Activated T-cell treated with anti-CD3 and anti-CD28 coated beads, Interleukin-2, amount 50 U/mL, for 4 hours (primary cell): Measurements from ENCODE around the gene SLC25A10. TPM values are rescaled to one million over a fixed set of nuclear protein-coding genes. Genes with fewer than 3 reads are reported as not detected.

Source experiments
- ATAC-seq, 2 donors: fragments of 200-7000 bp; cut with Tn5 transposase; one replicate each; pipeline ENCODE4 v1.10.0; 2021
- DNase-seq: peaks from one replicate; pipeline ENCODE4 v3.0.0-alpha.2; 2020
- H3K27me3 Mint-ChIP-seq: one replicate; pipeline ENCODE4 v1.8.0; 2021; ENCODE audit warnings: low read depth, mixed read lengths
- H3K36me3 Mint-ChIP-seq: one replicate; pipeline ENCODE4 v1.8.0; 2022; ENCODE audit warnings: mixed read lengths; ENCODE audit not compliant: insufficient read depth
- H3K4me1 Mint-ChIP-seq: one replicate; pipeline ENCODE4 v1.8.0; 2021; ENCODE audit warnings: low read depth, mixed read lengths
- H3K4me3 Mint-ChIP-seq: one replicate; pipeline ENCODE4 v1.8.0; 2021; ENCODE audit warnings: mild to moderate bottlenecking, moderate library complexity, mixed read lengths
- H3K9me3 Mint-ChIP-seq: one replicate; pipeline ENCODE4 v1.8.0; 2021; ENCODE audit warnings: mixed read lengths
- total RNA-seq, 3 donors: library from RNA; stranded (reverse); gene quantifications; one replicate each; pipeline ENCODE4 v1.2.1, GENCODE V29; 2021

Gene SLC25A10
- total RNA-seq, 3 donors from 2014 or later: 29.9 to 47.8 (median 38.8) TPM

- H3K27me3 Mint-ChIP-seq: no peaks in the 10 kb centered on the region
- peak overlapping the region; percentile 94 for H3K4me3 Mint-ChIP-seq
- H3K4me1 Mint-ChIP-seq: peaks cover 25% of the 10 kb centered on the region
- DNase-seq (no peak), ATAC-seq (no peak)
- no peaks in the 10 kb centered on the region for H3K9me3 Mint-ChIP-seq
- peaks cover 14% of the 10 kb centered on the region for H3K36me3 Mint-ChIP-seq
These were observed 29.4 kb upstream of the SLC25A10 start for GRCh38 chr17:81682565-81683207.

GRCh38 chr17:81683208-81683583, 28.9 kb upstream of the SLC25A10 start:
- Mint-ChIP-seq H3K4me3 (peak overlapping the region; percentile 94), H3K9me3 (no peaks in the 10 kb centered on the region), H3K27me3 (no peaks in the 10 kb centered on the region), H3K36me3 (peaks cover 14% of the 10 kb centered on the region), H3K4me1 (peaks cover 25% of the 10 kb centered on the region)
- ATAC-seq (peak; percentile 10 to 11), DNase-seq (no peak)

- DNase-seq (peak; percentile 96), ATAC-seq (peak; percentile 95 to 96)
- H3K27me3 Mint-ChIP-seq: no peaks in the 10 kb centered on the region
- H3K36me3 Mint-ChIP-seq: peaks cover 16% of the 10 kb centered on the region
- no peaks in the 10 kb centered on the region for H3K9me3 Mint-ChIP-seq
- peak within 1 kb of the TSS; percentile 94 for H3K4me3 Mint-ChIP-seq
- H3K4me1 Mint-ChIP-seq: peaks cover 26% of the 10 kb centered on the region
These were observed 28.3 kb upstream of the SLC25A10 start, which contains the start of the genes ARL16 and HGS for GRCh38 chr17:81683584-81684441. TSS of gene ARL16 (minus strand) at chr17:81683797. CDS start at chr17:81683753, 44 bp downstream. TSS of gene HGS (plus strand) at chr17:81684011. CDS start at chr17:81684067, 56 bp downstream.

GRCh38 chr17:81684442-81684911, 27.6 kb upstream of the SLC25A10 start:
- no peaks in the 10 kb centered on the region for H3K27me3 Mint-ChIP-seq
- DNase-seq (no peak), ATAC-seq (peak; percentile 3 to 4)
- H3K36me3 Mint-ChIP-seq: peaks cover 22% of the 10 kb centered on the region
- no peaks in the 10 kb centered on the region for H3K9me3 Mint-ChIP-seq
- H3K4me3 Mint-ChIP-seq: peak overlapping the region; percentile 88
- H3K4me1 Mint-ChIP-seq: peaks cover 26% of the 10 kb centered on the region

- Mint-ChIP-seq H3K36me3 (peaks cover 26% of the 10 kb centered on the region), H3K4me1 (peaks cover 26% of the 10 kb centered on the region), H3K4me3 (peak overlapping the region; percentile 88), H3K27me3 (no peaks in the 10 kb centered on the region), H3K9me3 (no peaks in the 10 kb centered on the region)
- DNase-seq (peak; percentile 49), ATAC-seq (peak; percentile 46 to 50)
These were observed 27.0 kb upstream of the SLC25A10 start for GRCh38 chr17:81685108-81685507.

- DNase-seq: no peak
- H3K36me3 Mint-ChIP-seq: peaks cover 33% of the 10 kb centered on the region
- no peaks in the 10 kb centered on the region for H3K9me3 Mint-ChIP-seq
- no peaks in the 10 kb centered on the region for H3K27me3 Mint-ChIP-seq
- no peak for ATAC-seq
- H3K4me1 Mint-ChIP-seq: peaks cover 26% of the 10 kb centered on the region
- H3K4me3 Mint-ChIP-seq: no peak overlapping the region
These were observed 25.5 kb upstream of the SLC25A10 start for GRCh38 chr17:81686614-81687013.

GRCh38 chr17:81687770-81688541, 24.1 kb upstream of the SLC25A10 start:
- no peak for ATAC-seq
- H3K36me3 Mint-ChIP-seq: peaks cover 37% of the 10 kb centered on the region
- H3K9me3 Mint-ChIP-seq: no peaks in the 10 kb centered on the region
- peaks cover 22% of the 10 kb centered on the region for H3K4me1 Mint-ChIP-seq
- H3K4me3 Mint-ChIP-seq: no peak overlapping the region
- H3K27me3 Mint-ChIP-seq: no peaks in the 10 kb centered on the region
- no peak for DNase-seq

GRCh38 chr17:81688616-81689015, 23.5 kb upstream of the SLC25A10 start:
- no peaks in the 10 kb centered on the region for H3K27me3 Mint-ChIP-seq
- ATAC-seq (no peak), DNase-seq (no peak)
- H3K9me3 Mint-ChIP-seq: no peaks in the 10 kb centered on the region
- no peak overlapping the region for H3K4me3 Mint-ChIP-seq
- H3K4me1 Mint-ChIP-seq: peaks cover 22% of the 10 kb centered on the region
- peaks cover 37% of the 10 kb centered on the region for H3K36me3 Mint-ChIP-seq

GRCh38 chr17:81690066-81690465, 22.0 kb upstream of the SLC25A10 start:
- DNase-seq (no peak), ATAC-seq (no peak)
- H3K27me3 Mint-ChIP-seq: no peaks in the 10 kb centered on the region
- no peaks in the 10 kb centered on the region for H3K9me3 Mint-ChIP-seq
- H3K4me3 Mint-ChIP-seq: no peak overlapping the region
- peaks cover 37% of the 10 kb centered on the region for H3K36me3 Mint-ChIP-seq
- peaks cover 13% of the 10 kb centered on the region for H3K4me1 Mint-ChIP-seq

GRCh38 chr17:81690549-81690948, 21.5 kb upstream of the SLC25A10 start:
- no peaks in the 10 kb centered on the region for H3K9me3 Mint-ChIP-seq
- peaks cover 8% of the 10 kb centered on the region for H3K4me1 Mint-ChIP-seq
- DNase-seq: no peak
- H3K4me3 Mint-ChIP-seq: no peak overlapping the region
- H3K27me3 Mint-ChIP-seq: no peaks in the 10 kb centered on the region
- no peak for ATAC-seq
- peaks cover 33% of the 10 kb centered on the region for H3K36me3 Mint-ChIP-seq

GRCh38 chr17:81691196-81691595, 20.9 kb upstream of the SLC25A10 start:
- no peak for ATAC-seq
- no peak for DNase-seq
- Mint-ChIP-seq H3K9me3 (no peaks in the 10 kb centered on the region), H3K27me3 (no peaks in the 10 kb centered on the region), H3K4me3 (no peak overlapping the region), H3K36me3 (peaks cover 31% of the 10 kb centered on the region), H3K4me1 (peaks cover 6% of the 10 kb centered on the region)

- H3K36me3 Mint-ChIP-seq: peaks cover 31% of the 10 kb centered on the region
These were observed 20.5 kb upstream of the SLC25A10 start for GRCh38 chr17:81691608-81692007.

GRCh38 chr17:81693509-81694210, 18.4 kb upstream of the SLC25A10 start:
- ATAC-seq (peak in 1 of 2 donors; percentile 16), DNase-seq (no peak)
- Mint-ChIP-seq H3K4me3 (no peak overlapping the region), H3K27me3 (no peaks in the 10 kb centered on the region), H3K4me1 (peaks cover under 1% of the 10 kb centered on the region), H3K36me3 (peaks cover 30% of the 10 kb centered on the region), H3K9me3 (no peaks in the 10 kb centered on the region)

More at GRCh38 chr17:81691608-81692007, 20.5 kb upstream of the SLC25A10 start:
- Mint-ChIP-seq H3K4me3 (no peak overlapping the region), H3K9me3 (no peaks in the 10 kb centered on the region), H3K4me1 (peaks cover 4% of the 10 kb centered on the region), H3K27me3 (no peaks in the 10 kb centered on the region)
- DNase-seq (no peak), ATAC-seq (no peak)
